Keratinocyte (primary cell): ENCODE results near the gene ZDHHC1. TPM values are rescaled to one million over a fixed set of nuclear protein-coding genes. Genes with fewer than 3 reads are reported as not detected.

Experiments used
- DNase-seq: peaks from one replicate; pipeline ENCODE4 v3.0.0-alpha.2; 2011; ENCODE audit warnings: low read depth, missing footprints, low spot score
- FAIRE-seq: peaks from 2 replicates; lab custom pipeline; 2011; peaks lifted over from hg19 to GRCh38; lab: Jason Lieb, UNC
- H2AFZ ChIP-seq: 2 replicates; pipeline ENCODE4 v1.6.0; 2012; ENCODE audit warnings: low read length, control low read depth, inconsistent platforms; ENCODE audit not compliant: control insufficient read depth
- H3K27ac ChIP-seq: 2 replicates; pipeline ENCODE4 v1.5.1; 2011; ENCODE audit warnings: low read length; ENCODE audit not compliant: control insufficient read depth, insufficient read depth
- H3K27me3 ChIP-seq: 3 replicates; pipeline ENCODE4 v1.6.0; 2011; ENCODE audit warnings: low read length; ENCODE audit not compliant: control insufficient read depth, insufficient read depth; ENCODE audit errors: extremely low read depth
- H3K36me3 ChIP-seq, 2 experiments: 2 replicates in 1 of 2; 3 replicates in 1 of 2; pipeline ENCODE4 v1.5.1; 2011; ENCODE audit warnings: low read length in 2 of 2, mild to moderate bottlenecking in 1 of 2; ENCODE audit not compliant: control insufficient read depth in 2 of 2, insufficient read depth in 2 of 2; ENCODE audit errors: extremely low read depth in 1 of 2
- H3K4me1 ChIP-seq: 3 replicates; pipeline ENCODE4 v1.5.1; 2011; ENCODE audit warnings: low read length; ENCODE audit not compliant: control insufficient read depth, insufficient read depth; ENCODE audit errors: extremely low read depth
- H3K4me2 ChIP-seq: 3 replicates; pipeline ENCODE4 v1.6.0; 2011; ENCODE audit warnings: low read depth, low read length; ENCODE audit not compliant: control insufficient read depth, insufficient read depth; ENCODE audit errors: extremely low read depth
- H3K4me3 ChIP-seq, 3 experiments: fragments of 200-600 bp in 1 of 3; sonication (generic) in 1 of 3; 2 replicates in 2 of 3; 3 replicates in 1 of 3; pipeline ENCODE4 v1.5.1; 2011 to 2016; ENCODE audit warnings: low read length in 3 of 3, mild to moderate bottlenecking in 3 of 3, control low read depth in 2 of 3, inconsistent platforms in 1 of 3, low read depth in 1 of 3, mixed read lengths in 1 of 3, mixed run types in 1 of 3, moderate library complexity in 1 of 3; ENCODE audit not compliant: control insufficient read depth in 2 of 3, insufficient read depth in 2 of 3; ENCODE audit errors: extremely low read depth in 1 of 3
- H3K79me2 ChIP-seq: 2 replicates; pipeline ENCODE4 v1.6.0; 2012; ENCODE audit warnings: low read length; ENCODE audit not compliant: control insufficient read depth, insufficient read depth
- H3K9ac ChIP-seq: 3 replicates; pipeline ENCODE4 v1.6.0; 2011; ENCODE audit warnings: low read length; ENCODE audit not compliant: control insufficient read depth, insufficient read depth; ENCODE audit errors: extremely low read depth
- H3K9me1 ChIP-seq: 3 replicates; pipeline ENCODE4 v1.6.0; 2011; ENCODE audit warnings: low read length; ENCODE audit not compliant: control insufficient read depth, insufficient read depth; ENCODE audit errors: extremely low read depth
- H3K9me3 ChIP-seq: 2 replicates; pipeline ENCODE4 v1.5.1; 2012; ENCODE audit warnings: low read depth, low read length; ENCODE audit not compliant: control insufficient read depth
- H4K20me1 ChIP-seq: 3 replicates; pipeline ENCODE4 v1.6.0; 2011; ENCODE audit warnings: low read length; ENCODE audit not compliant: control insufficient read depth, insufficient read depth; ENCODE audit errors: extremely low read depth
- CTCF ChIP-seq, 3 experiments: IDR thresholded peaks in 1 of 3; conservative IDR thresholded peaks in 1 of 3; optimal IDR thresholded peaks in 1 of 3; 2 replicates in 2 of 3; 3 replicates in 1 of 3; pipeline versions ENCODE3 to v1.5.1; 2011; ENCODE audit warnings: low read length in 3 of 3, mild to moderate bottlenecking in 3 of 3, moderate library complexity in 2 of 3, control low read depth in 1 of 3, inconsistent platforms in 1 of 3; ENCODE audit not compliant: insufficient read depth in 2 of 3; ENCODE audit errors: extremely low read depth in 1 of 3
- EZH2 ChIP-seq: IDR thresholded peaks from one replicate; pipeline ENCODE4 v1.6.1; 2012; ENCODE audit warnings: inconsistent platforms, mild to moderate bottlenecking, low read length, moderate library complexity
- dilution Hi-C: fragments of 300-500 bp; cut with MboI; formaldehyde crosslinking; loops from one replicate; pipeline ENCODE4 v1.7.0; 2020; ENCODE audit warnings: low sequenced_read_pairs; ENCODE audit not compliant: extremely low pct_ligation_motif_present
- polyA plus RNA-seq, 5 experiments: library from polyadenylated mRNA; depleted of rRNA in 3 of 5; stranded (reverse) in 3 of 5; stranded (forward) in 1 of 5; unstranded in 1 of 5; fragments of >200 nt; gene quantifications; 1 replicate in 1 of 5; 2 replicates in 3 of 5; 3 replicates in 1 of 5; pipeline versions ENCODE4 v1.2.1 to v1.2.3, GENCODE V29; 2011 to 2012; ENCODE audit warnings: missing spikeins in 2 of 5, low read depth in 1 of 5, low replicate concordance in 1 of 5

Gene ZDHHC1
- polyA plus RNA-seq, 1 donor (not counting 4 experiments of a cell fraction or from before 2014, with no cell fraction given), result 1.1 TPM

GRCh38 chr16:67462279-67462655, 46.0 kb upstream of the ZDHHC1 start:
- Histone ChIP-seq H3K27me3 (no peaks in the 10 kb centered on the region), H3K9ac (peak overlapping the region; percentile 28), H3K4me1 (peaks cover 24% of the 10 kb centered on the region), H3K79me2 (peaks cover 57% of the 10 kb centered on the region), H3K27ac (no peak overlapping the region), H3K9me3 (no peaks in the 10 kb centered on the region), H3K4me3 (no peak overlapping the region), H4K20me1 (peaks cover 37% of the 10 kb centered on the region), H3K4me2 (no peak overlapping the region), H3K9me1 (peaks cover 13% of the 10 kb centered on the region), H2AFZ (no peak overlapping the region), H3K36me3 (peaks cover 15 to 19% of the 10 kb centered on the region in 2 experiments)
- DNase-seq, result no peak
- TF ChIP-seq EZH2 (no peak), CTCF (optimal IDR thresholded peaks at IDR 0.05 in 1 of 3, IDR thresholded peaks at IDR 0.05 in 1 of 3, conservative IDR thresholded peaks at IDR 0.05 in 1 of 3; ENCODE audit: extremely low read depth in 1 of 3, insufficient read depth in 2 of 3, low read length in 3 of 3) (no peak)
- FAIRE-seq, result no peak
- dilution Hi-C loops, result no loop called here

- DNase-seq (no peak), FAIRE-seq (no peak)
- Histone ChIP-seq H3K4me1 (peaks cover 29% of the 10 kb centered on the region), H3K9ac (peak overlapping the region; percentile 28), H2AFZ (no peak overlapping the region), H3K27ac (no peak overlapping the region), H3K9me1 (peaks cover 13% of the 10 kb centered on the region), H4K20me1 (peaks cover 36% of the 10 kb centered on the region), H3K79me2 (peaks cover 54% of the 10 kb centered on the region), H3K36me3 (peaks cover 15 to 19% of the 10 kb centered on the region in 2 experiments), H3K4me3 (no peak overlapping the region), H3K4me2 (no peak overlapping the region), H3K27me3 (no peaks in the 10 kb centered on the region), H3K9me3 (no peaks in the 10 kb centered on the region)
- TF ChIP-seq CTCF (optimal IDR thresholded peaks at IDR 0.05 in 1 of 3, IDR thresholded peaks at IDR 0.05 in 1 of 3, conservative IDR thresholded peaks at IDR 0.05 in 1 of 3; ENCODE audit: extremely low read depth in 1 of 3, insufficient read depth in 2 of 3, low read length in 3 of 3) (no peak), EZH2 (no peak)
- dilution Hi-C loops, result no loop called here
These were observed 45.5 kb upstream of the ZDHHC1 start for GRCh38 chr16:67461600-67462278.
